Naive B cell (primary cell): ENCODE results near the gene RAD51B. TPM values are rescaled to one million over a fixed set of nuclear protein-coding genes. Genes with fewer than 3 reads are reported as not detected.
"Not testable (repeated sequence)": the region's sequence is repeated elsewhere in the genome, so short reads cannot be mapped to it uniquely, and the experiment has no call there.

ENCODE experiments used
- ATAC-seq, 2 donors: fragments of 150-1000 bp; cut with Tn5 transposase; 2 replicates each; pipeline ENCODE4 v1.10.0; 2021; ENCODE audit warnings: low read depth in 2 of 2, mild to moderate bottlenecking in 2 of 2, moderate library complexity in 2 of 2
- DNase-seq: peaks from one replicate; pipeline ENCODE4 v3.0.0; 2022
- H3K27ac Mint-ChIP-seq, 6 donors: one replicate each; pipeline ENCODE4 v1.8.0; 2020 to 2022; ENCODE audit warnings: mild to moderate bottlenecking in 6 of 6, mixed read lengths in 6 of 6, moderate library complexity in 5 of 6, inconsistent platforms in 2 of 6
- H3K27me3 Mint-ChIP-seq, 3 donors: one replicate each; pipeline ENCODE4 v1.8.0; 2021 to 2022; ENCODE audit warnings: mixed read lengths in 3 of 3, mild to moderate bottlenecking in 1 of 3
- H3K36me3 Mint-ChIP-seq, 2 donors: one replicate each; pipeline ENCODE4 v1.8.0; 2020 to 2022; ENCODE audit warnings: mixed read lengths in 2 of 2, inconsistent platforms in 1 of 2, mild to moderate bottlenecking in 1 of 2
- H3K4me1 Mint-ChIP-seq, 3 donors: one replicate each; pipeline ENCODE4 v1.8.0; 2020 to 2022; ENCODE audit warnings: mixed read lengths in 3 of 3, inconsistent platforms in 1 of 3, mild to moderate bottlenecking in 1 of 3, moderate library complexity in 1 of 3
- H3K4me3 Mint-ChIP-seq, 8 donors: one replicate each; pipeline ENCODE4 v1.8.0; 2020 to 2022; ENCODE audit warnings: mild to moderate bottlenecking in 8 of 8, mixed read lengths in 8 of 8, moderate library complexity in 8 of 8, inconsistent platforms in 2 of 8
- H3K9me3 Mint-ChIP-seq, 7 donors: one replicate each; pipeline ENCODE4 v1.8.0; 2020 to 2022; ENCODE audit warnings: mixed read lengths in 7 of 7, mild to moderate bottlenecking in 5 of 7, inconsistent platforms in 2 of 7, moderate library complexity in 1 of 7
- polyA plus RNA-seq, 6 donors: library from polyadenylated mRNA; unstranded; fragments of 300-500 nt; fragmentation: Illumina TruSeq; gene quantifications; one replicate each; pipeline ENCODE4 v1.2.3, GENCODE V29; 2021; ENCODE audit warnings: low read depth in 6 of 6

Gene RAD51B
- polyA plus RNA-seq, 6 donors from 2014 or later, result 27.4 to 37.2 (median 31.8) TPM

DNA sequence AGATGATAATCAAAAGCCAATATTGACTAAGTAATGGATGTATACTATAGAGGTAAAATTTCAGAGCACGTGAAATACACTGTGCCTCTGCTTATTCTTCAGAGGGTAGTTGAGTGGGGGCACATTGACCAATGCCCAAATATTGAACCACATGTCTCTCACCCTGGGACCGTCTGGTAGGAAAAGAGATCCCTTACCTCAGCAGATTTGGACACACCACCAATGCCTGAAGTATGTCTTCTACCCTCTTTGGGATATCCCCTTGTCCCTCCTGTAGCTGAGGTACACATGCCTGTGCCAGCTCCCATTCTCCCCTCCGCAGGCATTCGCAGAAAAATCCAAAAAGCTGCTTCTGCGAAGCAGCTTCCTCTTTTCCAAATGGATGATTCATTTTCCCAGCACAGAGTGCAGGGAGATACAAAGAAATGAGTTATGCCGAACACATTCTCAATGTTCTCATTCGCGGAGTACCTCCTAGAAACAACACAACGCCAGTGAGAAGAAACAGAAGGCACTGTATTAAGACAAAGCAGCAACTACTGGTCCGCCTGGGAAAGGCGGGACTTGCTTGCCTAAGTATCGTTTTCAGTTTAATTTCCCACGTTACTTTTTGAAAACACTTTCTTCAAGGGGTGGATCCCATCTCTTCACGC, 3.9 kb upstream of the RAD51B start:
- Mint-ChIP-seq H3K27ac (peak overlapping the region; percentile 90 to 99 (median 96)), H3K36me3 (peaks cover 0 to 5% of the 10 kb centered on the region in 2 donors), H3K4me3 (peak overlapping the region; percentile 79 to 98 (median 96)), H3K9me3 (no peaks in the 10 kb centered on the region), H3K4me1 (peaks cover 33 to 71% (median 35%) of the 10 kb centered on the region in 3 donors), H3K27me3 (no peaks in the 10 kb centered on the region)
- DNase-seq (no peak), ATAC-seq (no peak)

DNA sequence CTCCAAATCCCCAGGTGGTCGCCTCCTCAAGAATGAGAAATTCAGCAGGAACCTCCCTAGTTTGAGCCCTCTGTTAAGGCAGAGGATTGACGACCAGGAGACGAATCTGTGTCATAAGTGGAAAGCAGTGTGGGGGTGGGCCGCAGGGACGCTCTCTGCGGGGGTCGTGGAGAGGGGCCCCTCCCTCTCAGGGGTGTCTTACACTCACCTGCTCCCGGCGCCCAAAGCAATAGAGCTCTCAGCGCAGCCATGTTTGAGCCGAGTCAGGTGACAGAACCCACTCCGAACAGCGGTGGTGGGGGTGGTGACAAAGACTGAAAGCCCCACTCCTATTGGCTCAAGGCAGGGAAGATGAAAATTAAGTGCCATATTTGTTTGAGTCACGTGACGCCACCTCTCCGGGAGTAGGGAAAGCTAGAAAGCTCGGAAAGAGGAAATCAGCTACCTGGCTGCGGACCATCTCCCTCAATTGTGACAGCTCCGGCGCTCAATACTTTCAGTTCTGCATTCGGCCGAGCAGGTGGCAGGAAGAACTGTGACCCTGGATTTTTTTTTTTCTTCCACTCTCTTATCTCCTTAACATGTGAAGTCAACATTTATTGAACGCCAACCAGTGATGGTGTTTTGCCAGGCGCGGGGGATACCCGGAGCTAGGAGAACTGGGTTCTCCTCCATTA, 3.1 kb upstream of the RAD51B start, which contains the start of gene ZFYVE26:
Gene ZFYVE26, minus strand, starts transcription at position 265 of the 677 bp plus-strand sequence. CDS start 627 bp downstream, outside the sequence.
- peak; percentile 92 for DNase-seq
- Mint-ChIP-seq H3K27ac (peak within 1 kb of the TSS; percentile 90 to 99 (median 96)), H3K4me3 (peak within 1 kb of the TSS; percentile 79 to 98 (median 96)), H3K27me3 (no peaks in the 10 kb centered on the region), H3K9me3 (no peaks in the 10 kb centered on the region), H3K4me1 (peaks cover 35 to 75% (median 36%) of the 10 kb centered on the region in 3 donors), H3K36me3 (peaks cover 0 to 5% of the 10 kb centered on the region in 2 donors)
- peak; percentile 78 to 82 for ATAC-seq

DNA sequence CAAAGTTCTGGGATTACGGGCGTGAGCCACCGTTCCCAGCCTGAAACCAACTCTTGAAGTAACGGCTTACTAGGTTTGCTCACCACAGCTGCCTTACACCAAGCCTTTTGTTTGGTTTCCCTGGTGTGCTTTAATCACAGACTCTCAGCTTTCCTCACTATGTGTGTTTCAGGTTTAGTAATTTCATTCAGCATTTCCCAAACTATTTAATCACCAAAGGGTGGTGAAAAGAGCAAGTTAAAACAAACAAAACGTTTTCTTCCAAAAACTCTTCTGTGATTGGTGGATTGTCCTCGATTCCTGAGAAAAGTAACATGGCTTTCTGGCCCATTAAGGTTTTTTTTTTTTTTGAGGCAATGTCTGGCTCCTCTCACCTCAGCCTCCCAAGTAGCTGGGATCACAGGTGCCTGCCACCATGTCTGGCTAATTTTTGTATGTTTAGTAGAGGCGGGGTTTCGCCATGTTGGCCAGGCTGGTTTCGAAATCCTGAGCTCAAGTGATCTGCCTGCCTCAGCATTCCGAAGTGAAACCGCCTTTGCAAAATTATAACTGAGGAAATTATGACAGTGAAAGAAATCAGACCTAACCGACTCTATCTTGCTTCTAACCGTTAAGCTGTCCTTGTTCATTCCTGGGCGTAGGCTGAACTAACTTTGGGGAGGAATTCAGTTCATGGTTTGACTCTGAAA, 1.7 kb upstream of the RAD51B start:
- Mint-ChIP-seq H3K27me3 (no peaks in the 10 kb centered on the region), H3K27ac (peak overlapping the region in 3 of 6 donors; percentile 57 to 90 (median 88)), H3K4me1 (peaks cover 33 to 73% (median 35%) of the 10 kb centered on the region in 3 donors), H3K36me3 (peaks cover 0 to 5% of the 10 kb centered on the region in 2 donors), H3K9me3 (no peaks in the 10 kb centered on the region), H3K4me3 (peak overlapping the region in 7 of 8 donors; percentile 73 to 100 (median 97))
- ATAC-seq (no peak), DNase-seq (no peak)

DNA sequence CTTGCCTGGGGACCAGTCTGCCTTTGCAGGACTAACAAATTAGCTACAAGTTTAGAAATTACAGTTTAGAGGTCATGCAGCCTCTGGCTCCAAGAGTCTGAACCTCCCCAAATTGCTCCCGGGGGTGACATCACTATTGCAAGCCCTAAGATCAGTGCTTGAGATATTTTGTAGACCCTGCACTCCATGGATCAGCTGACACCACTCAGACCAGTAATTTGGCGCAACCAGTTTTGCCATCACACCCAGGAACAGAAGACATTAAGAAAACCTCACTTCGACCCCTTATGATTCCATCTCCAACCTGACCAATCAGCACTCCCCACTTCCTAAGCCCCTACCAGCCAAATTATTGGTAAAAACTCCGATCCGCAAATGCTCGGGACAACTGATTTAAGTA, 1.1 kb upstream of the RAD51B start:
- H3K27me3 Mint-ChIP-seq, DNase-seq, H3K9me3 Mint-ChIP-seq, ATAC-seq, H3K36me3 Mint-ChIP-seq: not testable (repeated sequence)
- peak overlapping the region in 2 of 6 donors; percentile 54 to 57 for H3K27ac Mint-ChIP-seq
- H3K4me1 Mint-ChIP-seq, result peaks cover 32 to 71% (median 35%) of the 10 kb centered on the region in 3 donors
- H3K4me3 Mint-ChIP-seq, result peak overlapping the region; percentile 73 to 100 (median 98)

DNA sequence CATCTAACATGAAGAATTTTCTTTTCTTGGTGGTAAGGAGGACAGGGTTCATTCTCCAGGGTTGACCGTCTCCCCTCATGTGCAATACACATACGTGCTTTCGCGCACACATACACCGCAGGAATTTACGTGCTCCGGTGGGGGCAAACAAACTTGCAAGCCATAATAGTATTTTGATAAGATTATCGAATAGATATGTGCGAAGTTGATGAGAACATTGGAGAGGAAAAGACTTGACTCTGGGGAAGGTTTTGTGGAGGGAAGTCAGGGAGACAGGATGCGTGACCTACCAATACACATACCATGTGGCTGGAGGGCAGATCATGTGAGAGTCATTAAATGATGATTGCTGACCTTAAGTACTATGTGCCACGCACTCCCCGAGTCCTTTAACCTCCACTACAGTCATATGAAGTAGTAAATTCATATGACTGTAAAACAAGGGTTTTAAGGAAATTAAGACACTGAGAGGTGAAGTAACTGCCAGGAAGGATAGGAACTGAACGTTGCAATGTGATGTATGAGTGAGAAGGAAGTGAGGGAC, 921 bp downstream of the RAD51B start:
- DNase-seq (no peak), ATAC-seq (no peak)
- Mint-ChIP-seq H3K27ac (peak overlapping the region in 5 of 6 donors; percentile 95 to 98 (median 98)), H3K27me3 (no peaks in the 10 kb centered on the region), H3K9me3 (no peaks in the 10 kb centered on the region), H3K4me1 (peaks cover 19 to 51% (median 21%) of the 10 kb centered on the region in 3 donors), H3K4me3 (peak overlapping the region; percentile 97 to 100 (median 98)), H3K36me3 (no peaks in the 10 kb centered on the region)

DNA sequence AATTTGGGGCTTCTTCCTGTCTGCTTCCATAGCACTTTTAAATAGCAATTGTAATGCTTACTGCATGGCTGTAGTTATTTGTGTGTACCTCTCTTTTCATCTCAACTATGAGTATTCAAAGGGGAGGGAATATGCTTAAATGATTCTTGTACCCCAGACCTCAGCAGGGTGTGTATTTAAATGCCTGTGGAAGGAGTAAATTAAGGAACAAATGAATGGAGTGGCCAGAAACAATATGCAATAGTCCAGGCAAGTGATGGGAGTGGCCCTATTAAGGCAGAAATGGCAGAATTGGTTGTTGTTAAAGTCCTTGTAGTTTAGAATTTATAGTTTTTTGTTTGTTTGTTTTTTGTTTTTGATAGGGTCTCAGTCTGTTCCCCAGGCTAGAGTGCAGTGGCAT, 1.5 kb downstream of the RAD51B start:
- no peaks in the 10 kb centered on the region for H3K27me3 Mint-ChIP-seq
- ATAC-seq, result no peak
- no peak for DNase-seq
- H3K9me3 Mint-ChIP-seq, result no peaks in the 10 kb centered on the region
- H3K4me1 Mint-ChIP-seq, result peaks cover 14 to 46% (median 15%) of the 10 kb centered on the region in 3 donors
- H3K4me3 Mint-ChIP-seq, result peak overlapping the region in 5 of 8 donors; percentile 97 to 100 (median 97)
- peak overlapping the region in 1 of 6 donors; percentile 69 for H3K27ac Mint-ChIP-seq
- no peaks in the 10 kb centered on the region for H3K36me3 Mint-ChIP-seq

DNA sequence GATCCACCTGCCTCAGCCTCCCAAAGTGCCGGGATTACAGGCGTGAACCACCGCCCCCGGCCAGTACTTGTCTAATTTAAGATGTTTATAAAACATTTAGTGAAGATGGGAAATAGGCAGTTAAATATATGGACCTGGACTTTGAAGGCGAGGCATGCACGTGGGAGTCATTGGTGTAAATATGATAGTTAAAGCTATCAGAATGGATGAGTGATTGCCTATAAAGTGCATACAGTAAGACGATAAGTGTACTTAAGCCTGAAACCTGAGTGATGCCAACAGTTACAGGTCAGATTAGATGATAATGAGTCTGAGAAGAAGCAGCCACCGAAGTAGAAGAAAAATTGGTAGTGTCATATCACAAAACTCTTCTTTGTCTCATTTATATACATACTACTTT, 11.5 kb downstream of the RAD51B start:
- H3K9me3 Mint-ChIP-seq, result peaks cover 0 to 3% (median 0%) of the 10 kb centered on the region in 7 donors
- no peak overlapping the region for H3K4me3 Mint-ChIP-seq
- H3K36me3 Mint-ChIP-seq, result peaks cover 8 to 31% of the 10 kb centered on the region in 2 donors
- no peak overlapping the region for H3K27ac Mint-ChIP-seq
- peaks cover 0 to 12% (median 0%) of the 10 kb centered on the region in 3 donors for H3K4me1 Mint-ChIP-seq
- DNase-seq (no peak), ATAC-seq (no peak)
- no peaks in the 10 kb centered on the region for H3K27me3 Mint-ChIP-seq

DNA sequence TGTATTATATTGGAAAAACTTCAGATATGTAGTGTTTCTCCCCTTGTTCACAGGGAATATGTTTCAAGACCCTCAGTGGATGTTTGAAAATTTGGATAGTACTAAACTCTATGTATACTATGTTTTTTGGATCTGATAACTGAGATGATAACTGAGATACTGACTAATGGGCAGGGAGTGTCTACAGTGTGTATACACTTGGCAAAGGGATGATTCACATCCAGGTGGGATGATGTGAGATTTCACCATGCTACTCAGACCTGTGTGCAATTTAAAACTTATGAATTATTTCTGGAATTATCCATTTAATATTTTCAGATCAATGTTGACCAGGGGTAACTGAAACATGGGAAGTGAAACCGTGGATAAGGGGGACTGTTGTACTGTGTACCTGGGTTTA, 13.8 kb downstream of the RAD51B start:
- peak overlapping the region in 1 of 6 donors; percentile 29 for H3K27ac Mint-ChIP-seq
- no peak overlapping the region for H3K4me3 Mint-ChIP-seq
- peaks cover 7 to 17% of the 10 kb centered on the region in 2 donors for H3K36me3 Mint-ChIP-seq
- ATAC-seq (no peak), DNase-seq (no peak)
- no peaks in the 10 kb centered on the region for H3K27me3 Mint-ChIP-seq
- peaks cover 0 to 12% (median 0%) of the 10 kb centered on the region in 3 donors for H3K4me1 Mint-ChIP-seq
- peaks cover 0 to 2% (median 0%) of the 10 kb centered on the region in 7 donors for H3K9me3 Mint-ChIP-seq

DNA sequence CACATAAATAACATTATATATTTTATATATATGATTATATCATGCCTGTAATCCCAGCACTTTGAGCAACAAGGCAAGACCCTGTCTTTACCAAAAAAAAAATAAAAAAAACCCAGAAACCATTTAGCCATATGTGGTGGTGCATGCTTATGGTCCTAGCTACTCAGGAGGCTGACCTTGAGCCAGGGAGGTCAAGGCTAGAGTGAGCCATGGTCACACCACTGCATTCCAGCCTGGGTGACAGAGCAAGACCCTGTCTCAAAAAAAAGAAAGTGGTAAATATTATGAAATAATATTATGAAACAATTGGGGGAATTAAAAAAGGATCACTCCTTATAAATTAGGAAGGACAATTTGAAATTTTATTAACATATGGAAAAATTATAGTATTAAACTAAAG, 16.0 kb downstream of the RAD51B start:
- ATAC-seq (no peak), DNase-seq (no peak)
- Mint-ChIP-seq H3K9me3 (no peaks in the 10 kb centered on the region), H3K27ac (peak overlapping the region in 1 of 6 donors; percentile 20), H3K27me3 (no peaks in the 10 kb centered on the region), H3K4me1 (peaks cover 0 to 8% (median 0%) of the 10 kb centered on the region in 3 donors), H3K4me3 (no peak overlapping the region), H3K36me3 (peaks cover 4 to 8% of the 10 kb centered on the region in 2 donors)

DNA sequence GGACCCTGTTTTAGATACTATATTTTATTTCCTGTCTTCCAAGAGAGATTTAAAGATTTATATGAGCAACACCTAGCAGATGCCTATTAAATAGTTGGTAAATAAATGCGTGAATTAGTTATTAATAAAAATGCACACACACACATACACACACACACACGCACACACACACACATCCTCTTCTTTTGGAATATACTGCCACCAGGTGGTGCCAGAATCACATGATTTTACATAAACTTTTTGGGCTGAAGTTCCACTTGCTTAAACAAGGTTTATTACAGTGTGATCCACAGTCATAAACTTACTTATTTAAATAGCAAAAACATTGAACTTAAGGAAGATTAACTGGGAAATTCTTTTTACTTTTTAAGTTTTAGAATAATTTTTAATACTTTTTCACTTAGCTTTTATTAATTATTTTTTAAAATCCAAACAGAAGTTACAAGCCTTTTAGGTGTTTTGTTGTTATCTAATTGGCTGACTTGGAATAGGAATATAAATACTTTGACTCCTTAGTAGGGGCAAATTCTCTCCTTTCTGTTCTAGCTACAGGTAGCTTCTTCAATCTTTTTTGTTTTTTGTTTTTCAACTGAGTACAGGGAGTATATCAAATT, 17.5 kb downstream of the RAD51B start:
- ATAC-seq, result peak; percentile 49 to 64

DNA sequence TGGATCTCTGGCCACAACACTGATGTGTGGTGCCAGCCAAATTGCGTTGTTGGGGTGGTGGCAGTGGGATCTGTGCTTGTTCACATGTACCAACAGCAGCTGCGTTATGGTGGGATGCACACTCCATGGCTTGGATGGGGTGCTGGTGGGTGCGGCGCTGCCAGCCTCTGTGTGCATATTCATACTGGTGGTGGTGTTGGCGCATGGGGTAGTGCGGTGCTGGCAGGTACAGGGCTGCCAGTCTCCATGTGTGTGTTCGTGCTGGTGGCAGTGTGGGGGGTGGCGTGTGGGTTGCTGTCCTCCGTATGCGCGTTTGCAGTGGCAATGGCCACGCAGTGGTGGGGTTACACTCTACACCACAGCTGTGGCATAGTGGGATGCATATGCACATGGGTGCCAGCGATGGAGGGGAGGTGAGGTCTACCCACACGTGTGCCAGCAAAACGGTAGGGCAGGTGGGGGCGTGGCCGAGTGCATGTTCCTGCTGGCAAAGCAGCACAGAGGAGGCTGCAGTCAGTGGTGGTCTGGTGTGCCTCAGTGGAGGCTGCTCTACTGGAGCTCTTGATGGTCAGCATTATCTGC, 26.5 kb downstream of the RAD51B start:
- H3K4me1 Mint-ChIP-seq, result peaks cover 0 to 17% (median 11%) of the 10 kb centered on the region in 3 donors
- H3K9me3 Mint-ChIP-seq, result peaks cover 0 to 16% (median 11%) of the 10 kb centered on the region in 7 donors
- DNase-seq, result no peak
- H3K27me3 Mint-ChIP-seq, result no peaks in the 10 kb centered on the region
- no peak for ATAC-seq
- H3K27ac Mint-ChIP-seq, result peak overlapping the region in 1 of 6 donors; percentile 63
- H3K4me3 Mint-ChIP-seq, result no peak overlapping the region
- H3K36me3 Mint-ChIP-seq, result peaks cover 21 to 22% of the 10 kb centered on the region in 2 donors

More for the DNA sequence above, 17.5 kb downstream of the RAD51B start:
- H3K9me3 Mint-ChIP-seq, result no peaks in the 10 kb centered on the region
- H3K27me3 Mint-ChIP-seq, result no peaks in the 10 kb centered on the region
- H3K4me1 Mint-ChIP-seq, result peaks cover 0 to 7% (median 0%) of the 10 kb centered on the region in 3 donors
- DNase-seq, result peak; percentile 61
- peaks cover 0 to 8% of the 10 kb centered on the region in 2 donors for H3K36me3 Mint-ChIP-seq
- no peak overlapping the region for H3K4me3 Mint-ChIP-seq
- peak overlapping the region in 3 of 6 donors; percentile 47 to 64 (median 59) for H3K27ac Mint-ChIP-seq

DNA sequence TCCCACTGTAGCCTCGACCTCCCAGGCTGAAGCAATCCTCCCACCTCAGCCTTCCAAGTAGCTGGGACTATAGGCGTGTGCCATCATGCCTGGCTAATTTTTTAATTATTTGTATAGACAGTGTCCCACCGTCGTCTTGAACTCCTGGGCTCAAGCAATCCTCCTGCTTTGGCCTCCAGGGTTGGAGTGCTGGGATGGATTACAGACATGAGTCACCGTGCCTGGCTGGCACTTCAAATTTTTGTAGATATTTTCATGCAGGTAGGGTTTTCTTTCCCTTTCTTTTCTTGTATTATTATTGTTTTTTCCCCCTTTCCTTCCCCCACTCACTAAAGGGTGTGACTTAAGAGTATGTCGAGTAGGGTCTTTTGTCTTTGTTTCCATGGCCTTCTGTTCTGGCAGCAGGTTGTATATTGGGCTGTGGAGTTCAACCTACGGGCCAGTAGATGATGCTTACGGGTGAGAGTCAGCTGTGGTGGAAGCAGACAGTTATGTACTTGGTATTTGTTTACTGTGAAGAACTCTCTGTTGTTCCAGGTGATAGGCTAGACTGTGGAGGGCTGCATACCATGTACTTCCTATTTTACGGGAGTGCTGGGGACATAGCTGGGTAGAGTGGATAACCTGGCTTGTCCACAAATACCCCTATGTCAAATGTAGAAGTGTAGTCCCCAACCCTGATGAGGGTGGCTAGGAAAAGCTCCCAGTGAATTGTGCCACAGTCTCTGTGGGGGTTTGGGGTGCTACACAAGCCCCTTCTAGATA, 30.7 kb downstream of the RAD51B start:
- Mint-ChIP-seq H3K9me3 (peaks cover 0 to 16% (median 11%) of the 10 kb centered on the region in 7 donors), H3K36me3 (peaks cover 21 to 22% of the 10 kb centered on the region in 2 donors), H3K27me3 (no peaks in the 10 kb centered on the region), H3K4me1 (peaks cover 19 to 31% (median 29%) of the 10 kb centered on the region in 3 donors), H3K4me3 (no peak overlapping the region), H3K27ac (peak overlapping the region in 1 of 6 donors; percentile 91)
- DNase-seq, result no peak
- ATAC-seq, result no peak
